ENCODE data around the gene DCDC1. TPM values are rescaled to one million over a fixed set of nuclear protein-coding genes. Genes with fewer than 3 reads are reported as not detected.

DCDC1 gene
- total RNA-seq, 1 donor from 2014 or later: 0.21 TPM

DNA sequence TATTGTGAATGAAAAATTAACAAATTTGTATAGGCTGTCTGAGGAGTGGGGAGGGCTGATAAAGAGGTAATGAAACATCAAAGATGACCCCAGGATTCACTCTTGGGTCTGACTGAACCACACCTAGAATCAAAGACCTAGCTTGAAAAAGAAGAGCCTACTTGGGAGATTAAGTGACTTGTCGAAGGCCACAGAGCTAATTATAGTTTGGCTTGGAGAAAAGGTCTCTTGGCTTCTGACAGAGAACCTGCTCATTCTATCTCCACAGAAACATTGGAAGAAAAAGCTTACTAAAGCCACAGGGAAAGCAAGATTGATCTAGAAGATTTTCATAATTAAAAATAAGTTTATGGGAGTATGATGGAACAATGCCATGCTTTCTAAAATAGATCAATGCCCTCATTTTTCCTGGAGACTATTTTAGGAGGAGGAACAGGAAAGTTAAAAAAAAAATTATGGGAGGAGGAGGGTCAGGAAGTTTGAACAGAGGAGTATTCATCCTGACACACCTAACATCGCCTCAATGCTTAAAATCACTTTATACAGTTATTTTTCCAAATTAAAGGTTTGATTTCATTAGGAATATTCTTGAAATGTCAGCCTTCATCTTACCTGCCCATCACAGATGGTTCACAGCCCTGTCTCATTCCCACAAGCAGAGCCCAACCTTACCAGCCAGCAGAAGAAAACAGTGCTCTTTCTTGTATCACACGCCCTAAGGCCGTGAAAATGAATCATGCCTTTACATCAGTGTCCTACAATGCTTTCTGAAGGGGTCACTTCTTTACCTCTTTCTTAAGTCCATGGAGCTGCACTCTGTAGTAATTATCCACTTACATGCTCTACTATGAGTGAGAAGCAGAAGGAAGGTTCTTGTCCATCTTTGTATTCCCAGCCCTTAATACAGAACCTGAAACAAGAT is 552.3 kb downstream of the DCDC1 start:
- TF ChIP-seq, protein P1, sequence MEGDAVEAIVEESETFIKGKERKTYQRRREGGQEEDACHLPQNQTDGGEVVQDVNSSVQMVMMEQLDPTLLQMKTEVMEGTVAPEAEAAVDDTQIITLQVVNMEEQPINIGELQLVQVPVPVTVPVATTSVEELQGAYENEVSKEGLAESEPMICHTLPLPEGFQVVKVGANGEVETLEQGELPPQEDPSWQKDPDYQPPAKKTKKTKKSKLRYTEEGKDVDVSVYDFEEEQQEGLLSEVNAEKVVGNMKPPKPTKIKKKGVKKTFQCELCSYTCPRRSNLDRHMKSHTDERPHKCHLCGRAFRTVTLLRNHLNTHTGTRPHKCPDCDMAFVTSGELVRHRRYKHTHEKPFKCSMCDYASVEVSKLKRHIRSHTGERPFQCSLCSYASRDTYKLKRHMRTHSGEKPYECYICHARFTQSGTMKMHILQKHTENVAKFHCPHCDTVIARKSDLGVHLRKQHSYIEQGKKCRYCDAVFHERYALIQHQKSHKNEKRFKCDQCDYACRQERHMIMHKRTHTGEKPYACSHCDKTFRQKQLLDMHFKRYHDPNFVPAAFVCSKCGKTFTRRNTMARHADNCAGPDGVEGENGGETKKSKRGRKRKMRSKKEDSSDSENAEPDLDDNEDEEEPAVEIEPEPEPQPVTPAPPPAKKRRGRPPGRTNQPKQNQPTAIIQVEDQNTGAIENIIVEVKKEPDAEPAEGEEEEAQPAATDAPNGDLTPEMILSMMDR (IDR thresholded peaks at IDR 0.05; ENCODE audit: insufficient read depth, low read length, poor library complexity, severe bottlenecking): no peak
- DNase-seq (ENCODE audit: low read depth): no peak
- Histone ChIP-seq H3K4me3 (ENCODE audit: low read depth, low read length) (no peak overlapping the region), H3K27me3 (ENCODE audit: control insufficient read depth, insufficient read depth, low read length) (no peaks in the 10 kb centered on the region), H3K36me3 (ENCODE audit: control insufficient read depth, insufficient read depth, low read length) (no peaks in the 10 kb centered on the region)

DNA sequence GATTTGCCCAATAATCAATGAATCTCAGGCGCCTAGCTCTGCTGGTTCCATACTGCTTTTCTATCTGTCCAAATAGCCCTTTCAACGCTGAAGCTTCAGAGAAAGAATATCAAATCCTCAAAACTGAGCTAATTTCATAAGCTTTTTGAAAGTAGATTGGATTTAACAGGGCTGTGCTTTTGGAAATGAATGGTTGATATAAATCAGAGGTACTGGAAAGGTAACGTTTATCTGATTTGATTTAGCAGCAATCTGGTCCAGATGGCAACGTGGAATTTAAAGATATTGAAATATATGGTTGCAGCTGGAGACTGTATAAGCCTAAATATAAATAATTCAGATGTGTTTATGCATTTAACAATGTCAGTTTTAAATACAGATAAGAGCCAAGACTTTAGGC is 553.9 kb downstream of the DCDC1 start:
- no peak for DNase-seq (ENCODE audit: low read depth)
- Histone ChIP-seq H3K4me3 (ENCODE audit: low read depth, low read length) (no peak overlapping the region), H3K27me3 (ENCODE audit: control insufficient read depth, insufficient read depth, low read length) (no peaks in the 10 kb centered on the region), H3K36me3 (ENCODE audit: control insufficient read depth, insufficient read depth, low read length) (no peaks in the 10 kb centered on the region)
- TF ChIP-seq, protein P1 (IDR thresholded peaks at IDR 0.05; ENCODE audit: insufficient read depth, low read length, poor library complexity, severe bottlenecking): no peak

DNA sequence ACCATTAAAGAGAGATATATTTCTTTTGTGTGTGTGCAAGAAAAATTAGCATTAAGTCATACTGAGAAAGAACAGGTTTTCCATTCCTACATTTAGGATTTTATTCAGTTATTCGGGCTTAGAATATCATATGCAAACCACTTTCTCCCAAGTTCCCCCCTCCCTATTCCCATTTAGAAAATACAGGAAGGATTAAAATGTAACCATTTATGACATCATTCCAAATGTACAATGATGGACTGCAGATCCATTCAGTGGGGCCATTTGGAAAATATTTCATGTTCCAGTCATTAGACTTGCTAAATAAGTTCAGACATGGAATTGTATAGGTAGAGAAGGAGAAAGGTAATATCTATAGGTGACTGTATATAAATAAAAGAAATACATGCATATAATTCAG is 554.8 kb downstream of the DCDC1 start:
- Histone ChIP-seq H3K4me3 (ENCODE audit: low read depth, low read length) (no peak overlapping the region), H3K36me3 (ENCODE audit: control insufficient read depth, insufficient read depth, low read length) (no peaks in the 10 kb centered on the region), H3K27me3 (ENCODE audit: control insufficient read depth, insufficient read depth, low read length) (no peaks in the 10 kb centered on the region)
- TF ChIP-seq, protein P1 (IDR thresholded peaks at IDR 0.05; ENCODE audit: insufficient read depth, low read length, poor library complexity, severe bottlenecking): no peak
- DNase-seq (ENCODE audit: low read depth): no peak

Other genes starting within 250 kb of the DCDC1 start
- 7.8 and 17.1 TPM in 2 replicates for gene DNAJC24, start 121 bp upstream of the DCDC1 start, total RNA-seq
- 17.5 and 27.1 TPM in 2 replicates for gene IMMP1L, start 139.9 kb upstream of the DCDC1 start, total RNA-seq
- 19.1 and 23.5 TPM in 2 replicates for gene ELP4, start 140.0 kb upstream of the DCDC1 start, total RNA-seq